Left lung (tissue), 10 donors: ENCODE data around the gene CC2D2B. TPM values are rescaled to one million over a fixed set of nuclear protein-coding genes. Genes with fewer than 3 reads are reported as not detected.

Source experiments
- ATAC-seq: fragments of 200-7000 bp; cut with Tn5 transposase; one replicate; pipeline ENCODE4 v1.9.1; 2020; ENCODE audit warnings: moderate library complexity
- DNase-seq, 4 donors: peaks; one replicate each; pipeline ENCODE4 v3.0.0-alpha.2; 2013 to 2020
- H3K27ac ChIP-seq, 2 donors: fragments of 200-600 bp; sonication (generic) in 1 of 2; one replicate each; pipeline versions ENCODE4 v1.5.0 to v1.8.0; 2020 to 2021
- H3K27me3 ChIP-seq, 2 donors: fragments of 200-600 bp; sonication (generic) in 1 of 2; one replicate each; pipeline versions ENCODE4 v1.5.0 to v1.8.0; 2020 to 2021
- H3K36me3 ChIP-seq, 2 donors: fragments of 200-600 bp; sonication (generic) in 1 of 2; one replicate each; pipeline versions ENCODE4 v1.5.0 to v1.8.0; 2020 to 2021
- H3K4me1 ChIP-seq, 2 donors: fragments of 200-600 bp; one replicate each; pipeline ENCODE4 v1.8.0; 2021
- H3K4me3 ChIP-seq, 2 donors: fragments of 200-600 bp; sonication (generic) in 1 of 2; one replicate each; pipeline versions ENCODE4 v1.5.0 to v1.8.0; 2020 to 2021; ENCODE audit warnings: mild to moderate bottlenecking in 1 of 2
- H3K9me3 ChIP-seq, 2 donors: fragments of 200-600 bp; sonication (generic) in 1 of 2; one replicate each; pipeline versions ENCODE4 v1.5.0 to v1.8.0; 2020 to 2021
- CTCF ChIP-seq, 2 donors: fragments of 200-600 bp; sonication (generic) in 1 of 2; IDR thresholded peaks; one replicate each; pipeline versions ENCODE4 v1.5.0 to v1.8.0; 2021; ENCODE audit warnings: antibody characterized with exemption in 2 of 2
- intact Hi-C, 2 donors: fragments of 100-400 bp; cut with DNase I; formaldehyde crosslinking; loops; one replicate each; pipeline versions ENCODE4 v1.11.2 to v1.14.2; 2022
- polyA plus RNA-seq, 6 donors: library from polyadenylated mRNA; unstranded; fragments of 120-200 nt; gene quantifications; one replicate each; pipeline ENCODE4 v1.2.1, GENCODE V29; 2013; ENCODE audit not compliant: insufficient read length in 6 of 6
- total RNA-seq, 2 donors: library from RNA; stranded (reverse); fragmentation: NEBNext Ultra II Directional; extraction: Animal tissue kit (Norgen Biotek cat#: 25700); gene quantifications; one replicate each; pipeline ENCODE4 v1.2.1, GENCODE V29; 2021
- donor health status: DM: no; HTN: yes; CAD: no.
- donor health status: DM: no; HTN: no; CAD: no.

The CC2D2B gene
- total and polyA plus RNA-seq, 8 donors, result 0.79 to 3.5 (median 2.0) TPM

GRCh38 chr10:96014473-96015102 is 106.8 kb downstream of the CC2D2B start:
- intact Hi-C loops, result no loop called here
- H3K4me3 ChIP-seq, result no peak overlapping the region
- no peak for TF ChIP-seq CTCF (IDR thresholded peaks at IDR 0.05)

GRCh38 chr10:96017191-96017687 is 109.5 kb downstream of the CC2D2B start:
- Histone ChIP-seq H3K27me3 (no peaks in the 10 kb centered on the region), H3K4me3 (no peak overlapping the region), H3K9me3 (no peaks in the 10 kb centered on the region), H3K36me3 (no peaks in the 10 kb centered on the region), H3K4me1 (no peaks in the 10 kb centered on the region), H3K27ac (no peak overlapping the region)
- intact Hi-C loops, result no loop called here
- TF ChIP-seq CTCF (IDR thresholded peaks at IDR 0.05), result peak; percentile 67 to 71
- DNase-seq, result peak in 2 of 4 donors; percentile 70 to 71
- peak; percentile 92 for ATAC-seq

More at GRCh38 chr10:96014473-96015102, 106.8 kb downstream of the CC2D2B start:
- no peaks in the 10 kb centered on the region for H3K4me1 ChIP-seq
- H3K36me3 ChIP-seq, result no peaks in the 10 kb centered on the region
- H3K27me3 ChIP-seq, result no peaks in the 10 kb centered on the region
- no peaks in the 10 kb centered on the region for H3K9me3 ChIP-seq
- H3K27ac ChIP-seq, result no peak overlapping the region
- ATAC-seq, result no peak
- DNase-seq, result no peak

GRCh38 chr10:96021332-96021731 is 113.6 kb downstream of the CC2D2B start:
- Histone ChIP-seq H3K27me3 (no peaks in the 10 kb centered on the region), H3K27ac (no peak overlapping the region), H3K4me3 (no peak overlapping the region), H3K4me1 (no peaks in the 10 kb centered on the region), H3K9me3 (no peaks in the 10 kb centered on the region), H3K36me3 (no peaks in the 10 kb centered on the region)
- no peak for TF ChIP-seq CTCF (IDR thresholded peaks at IDR 0.05)
- ATAC-seq, result no peak
- no peak for DNase-seq
- intact Hi-C loops, result no loop called here

- intact Hi-C loops, result no loop called here
- no peaks in the 10 kb centered on the region for H3K4me1 ChIP-seq
- no peak for ATAC-seq
- H3K27me3 ChIP-seq, result no peaks in the 10 kb centered on the region
- H3K4me3 ChIP-seq, result no peak overlapping the region
- no peak for DNase-seq
- no peaks in the 10 kb centered on the region for H3K36me3 ChIP-seq
- H3K27ac ChIP-seq, result no peak overlapping the region
- no peaks in the 10 kb centered on the region for H3K9me3 ChIP-seq
- no peak for TF ChIP-seq CTCF (IDR thresholded peaks at IDR 0.05)
Measured at GRCh38 chr10:96022739-96023138, 115.0 kb downstream of the CC2D2B start.

- intact Hi-C loops, result no loop called here
Measured at GRCh38 chr10:96023168-96023567, 115.4 kb downstream of the CC2D2B start.

More at GRCh38 chr10:96023168-96023567, 115.4 kb downstream of the CC2D2B start:
- ATAC-seq, result no peak
- TF ChIP-seq CTCF (IDR thresholded peaks at IDR 0.05), result no peak
- H3K4me3 ChIP-seq, result no peak overlapping the region
- no peaks in the 10 kb centered on the region for H3K4me1 ChIP-seq
- no peaks in the 10 kb centered on the region for H3K9me3 ChIP-seq
- no peaks in the 10 kb centered on the region for H3K36me3 ChIP-seq
- no peak for DNase-seq
- H3K27ac ChIP-seq, result no peak overlapping the region
- H3K27me3 ChIP-seq, result no peaks in the 10 kb centered on the region
